IMR-90 (cell line): ENCODE results near the gene NAPA. TPM values are rescaled to one million over a fixed set of nuclear protein-coding genes. Genes with fewer than 3 reads are reported as not detected.

Experiments
- ATAC-seq: fragments of 200-7000 bp; cut with Tn5 transposase; 2 replicates; pipeline ENCODE4 v1.9.1; 2020; ENCODE audit warnings: low read depth, mild to moderate bottlenecking, moderate library complexity
- BruUV-seq: library from RNA; stranded (reverse); fragments of 400-500 nt; replicated peaks from 2 replicates; lab custom pipeline; 2021; lab: Mats Ljungman, UMichigan
- CTCF ChIA-PET: fragments of 300-600 bp; formaldehyde crosslinking; extraction: SDS; loops from one replicate; lab custom pipeline; 2021; ENCODE audit warnings: antibody characterized with exemption; lab: Yijun Ruan, JAX
- POLR2A ChIA-PET: fragments of 300-600 bp; sonication (Branson Sonifier 250); formaldehyde crosslinking; loops from one replicate; lab custom pipeline; 2022; ENCODE audit warnings: antibody characterized with exemption; ENCODE audit not compliant: unreplicated experiment; lab: Charles Lee
- DNase-seq: peaks from one replicate; pipeline ENCODE4 v3.0.0; 2013
- H2AFZ ChIP-seq: replicated peaks from 2 replicates; pipeline ENCODE3; 2013; ENCODE audit warnings: low read length, mild to moderate bottlenecking; ENCODE audit not compliant: poor library complexity
- H2AK5ac ChIP-seq: 2 replicates; pipeline ENCODE4 v1.6.1; 2013; ENCODE audit warnings: low read depth, low read length, inconsistent platforms
- H2AK9ac ChIP-seq: replicated peaks from 2 replicates; pipeline ENCODE3; 2013; ENCODE audit warnings: mild to moderate bottlenecking, low read depth, low read length, moderate library complexity; ENCODE audit not compliant: poor library complexity
- H2BK120ac ChIP-seq: 2 replicates; pipeline ENCODE4 v1.6.1; 2013; ENCODE audit warnings: low read depth, low read length, inconsistent platforms
- H2BK15ac ChIP-seq: 3 replicates; pipeline ENCODE4 v1.6.1; 2013; ENCODE audit warnings: low read depth, low read length, inconsistent platforms
- H2BK20ac ChIP-seq: 2 replicates; pipeline ENCODE4 v1.6.1; 2013; ENCODE audit warnings: low read depth, mild to moderate bottlenecking, inconsistent platforms, low read length, moderate library complexity
- H2BK5ac ChIP-seq: 2 replicates; pipeline ENCODE4 v1.6.1; 2013; ENCODE audit warnings: mild to moderate bottlenecking, low read depth, low read length, inconsistent platforms; ENCODE audit not compliant: poor library complexity, severe bottlenecking
- H3K14ac ChIP-seq: replicated peaks from 2 replicates; pipeline ENCODE4 v1.6.1; 2013; ENCODE audit warnings: low read depth, low read length, inconsistent platforms
- H3K18ac ChIP-seq: 2 replicates; pipeline ENCODE4 v1.6.1; 2013; ENCODE audit warnings: low read depth, low read length, control low read depth
- H3K23ac ChIP-seq: 2 replicates; pipeline ENCODE4 v1.6.1; 2013; ENCODE audit warnings: low read depth, low read length, inconsistent platforms
- H3K27ac ChIP-seq: 2 replicates; pipeline ENCODE4 v1.5.1; 2013; ENCODE audit warnings: mild to moderate bottlenecking, control low read depth, low read length; ENCODE audit not compliant: insufficient read depth
- H3K27me3 ChIP-seq: 2 replicates; pipeline ENCODE4 v1.6.1; 2013; ENCODE audit warnings: low read length; ENCODE audit not compliant: control insufficient read depth, insufficient read depth
- H3K36me3 ChIP-seq: 2 replicates; pipeline ENCODE4 v1.6.1; 2013; ENCODE audit warnings: low read length, mixed read lengths; ENCODE audit not compliant: control insufficient read depth, insufficient read depth
- H3K4ac ChIP-seq: 2 replicates; pipeline ENCODE4 v1.6.1; 2013; ENCODE audit warnings: low read depth, low read length, inconsistent platforms
- H3K4me1 ChIP-seq: 2 replicates; pipeline ENCODE4 v1.6.1; 2013; ENCODE audit warnings: low read length, mixed read lengths; ENCODE audit not compliant: control insufficient read depth, insufficient read depth
- H3K4me2 ChIP-seq: 2 replicates; pipeline ENCODE4 v1.6.1; 2013; ENCODE audit warnings: low read depth, mild to moderate bottlenecking, control low read depth, low read length, moderate library complexity
- H3K4me3 ChIP-seq: 2 replicates; pipeline ENCODE4 v1.5.1; 2013; ENCODE audit warnings: low read depth, mild to moderate bottlenecking, control low read depth, low read length, moderate library complexity; ENCODE audit not compliant: insufficient read depth
- H3K56ac ChIP-seq: 2 replicates; pipeline ENCODE4 v1.6.1; 2013; ENCODE audit warnings: low read length, inconsistent platforms; ENCODE audit not compliant: insufficient read depth; ENCODE audit errors: extremely low read depth
- H3K79me1 ChIP-seq, 2 experiments: 2 replicates each; pipeline ENCODE4 v1.6.1; 2013; ENCODE audit warnings: low read length in 2 of 2, inconsistent platforms in 1 of 2, low read depth in 1 of 2
- H3K9ac ChIP-seq: 2 replicates; pipeline ENCODE4 v1.6.1; 2013; ENCODE audit warnings: low read depth, low read length, control low read depth
- H3K9me1 ChIP-seq: 2 replicates; pipeline ENCODE4 v1.6.1; 2013; ENCODE audit warnings: low read length, inconsistent platforms; ENCODE audit not compliant: insufficient read depth
- H3K9me3 ChIP-seq: 2 replicates; pipeline ENCODE4 v1.6.1; 2013; ENCODE audit warnings: low read length; ENCODE audit not compliant: control insufficient read depth, insufficient read depth
- H4K20me1 ChIP-seq: 2 replicates; pipeline ENCODE4 v1.6.1; 2013; ENCODE audit warnings: low read length, inconsistent platforms; ENCODE audit not compliant: insufficient read depth
- H4K5ac ChIP-seq: 2 replicates; pipeline ENCODE4 v1.6.1; 2013; ENCODE audit warnings: mild to moderate bottlenecking, low read depth, low read length, control low read depth
- H4K8ac ChIP-seq, 2 experiments: 2 replicates each; pipeline ENCODE4 v1.6.1; 2013; ENCODE audit warnings: low read depth in 2 of 2, low read length in 2 of 2, control low read depth in 1 of 2, inconsistent platforms in 1 of 2
- H4K91ac ChIP-seq: 2 replicates; pipeline ENCODE4 v1.6.1; 2013; ENCODE audit warnings: low read depth, low read length, inconsistent platforms; ENCODE audit not compliant: insufficient read depth
- BHLHE40 ChIP-seq: fragments of 150-350 bp; IDR thresholded peaks from 2 replicates; pipeline ENCODE4 v1.6.1; 2016; ENCODE audit warnings: mild to moderate bottlenecking, low read depth, low read length
- CHD1 ChIP-seq: IDR thresholded peaks from 2 replicates; pipeline ENCODE4 v1.6.1; 2012; ENCODE audit warnings: low read depth, low read length, improper control_type of control experiment
- MAFK ChIP-seq: IDR thresholded peaks from 2 replicates; pipeline ENCODE4 v1.6.1; 2012; ENCODE audit warnings: low read depth, low read length, improper control_type of control experiment
- MAZ ChIP-seq: IDR thresholded peaks from 2 replicates; pipeline ENCODE4 v1.6.1; 2012; ENCODE audit warnings: low read depth, mild to moderate bottlenecking, low read length, improper control_type of control experiment, moderate library complexity, borderline replicate concordance
- NFE2L2 ChIP-seq: fragments of 150-350 bp; IDR thresholded peaks from 2 replicates; pipeline ENCODE4 v1.6.1; 2016; ENCODE audit warnings: low read depth, mild to moderate bottlenecking, low read length
- POLR2A ChIP-seq: IDR thresholded peaks from 2 replicates; pipeline ENCODE4 v1.6.1; 2012; ENCODE audit warnings: mild to moderate bottlenecking, low read depth, low read length
- RCOR1 ChIP-seq: IDR thresholded peaks from 2 replicates; pipeline ENCODE4 v1.6.1; 2012; ENCODE audit warnings: mild to moderate bottlenecking, low read length, improper control_type of control experiment; ENCODE audit not compliant: insufficient replicate concordance
- RFX5 ChIP-seq: IDR thresholded peaks from 2 replicates; pipeline ENCODE4 v1.8.0; 2012; ENCODE audit warnings: low read depth, mild to moderate bottlenecking, low read length, moderate library complexity
- SMC3 ChIP-seq: fragments of 150-350 bp; IDR thresholded peaks from 2 replicates; pipeline ENCODE4 v1.6.1; 2016; ENCODE audit warnings: low read depth, mild to moderate bottlenecking, antibody characterized with exemption, low read length, moderate library complexity
- USF2 ChIP-seq: fragments of 150-350 bp; IDR thresholded peaks from 2 replicates; pipeline ENCODE4 v1.6.1; 2017; ENCODE audit warnings: mild to moderate bottlenecking, antibody characterized with exemption, low read length, low read depth
- WGBS, 2 experiments: methylation state at CpG; one replicate each; pipeline versions ENCODE4 v1.1.5 to v1.1.7; 2013; ENCODE audit warnings: missing lambda C conversion rate in 2 of 2; ENCODE audit not compliant: insufficient read length in 1 of 2; ENCODE audit errors: extremely low coverage in 2 of 2; 5-methylcytosine and 5-hydroxymethylcytosine counted together
- dilution Hi-C: fragments of 300-500 bp; cut with HindIII; formaldehyde crosslinking; loops from one replicate; pipeline ENCODE4 v1.14.3; 2018; ENCODE audit warnings: low sequenced_read_pairs; ENCODE audit not compliant: unreplicated experiment
- in situ Hi-C: fragments of 300-500 bp; cut with MboI; formaldehyde crosslinking; loops from 3 replicates; pipeline ENCODE4 v1.14.3; 2019; ENCODE audit warnings: low sequenced_read_pairs, inconsistent platforms, mixed read lengths
- intact Hi-C: fragments of 100-400 bp; cut with micrococcal nuclease; formaldehyde crosslinking; loops from 2 replicates; pipeline ENCODE4 v1.10.0; 2022
- polyA plus RNA-seq, 3 experiments: library from polyadenylated mRNA; depleted of rRNA; stranded (reverse); fragments of >200 nt; gene quantifications; 2 replicates each; pipeline ENCODE4 v1.2.3, GENCODE V29; 2012; ENCODE audit warnings: low replicate concordance in 1 of 3
- total RNA-seq: library from RNA; depleted of rRNA; stranded (reverse); fragments of >200 nt; gene quantifications from 2 replicates; pipeline ENCODE4 v1.2.3, GENCODE V29; 2012
- TF ChIP-seq, protein P1 (sequence below): conservative IDR thresholded peaks from 2 replicates; pipeline ENCODE4 v1.5.1; 2012; ENCODE audit warnings: mild to moderate bottlenecking, low read depth, low read length, improper control_type of control experiment
- TF ChIP-seq, protein P2 (sequence below): fragments of 150-350 bp; IDR thresholded peaks from 2 replicates; pipeline ENCODE4 v1.6.1; 2016; ENCODE audit warnings: low read depth, mild to moderate bottlenecking, low read length, moderate library complexity, borderline replicate concordance

Gene NAPA
- total and polyA plus RNA-seq, 2 of the 4 experiments (the other 2 are of a cell fraction), result 76.4 to 126 TPM

DNA sequence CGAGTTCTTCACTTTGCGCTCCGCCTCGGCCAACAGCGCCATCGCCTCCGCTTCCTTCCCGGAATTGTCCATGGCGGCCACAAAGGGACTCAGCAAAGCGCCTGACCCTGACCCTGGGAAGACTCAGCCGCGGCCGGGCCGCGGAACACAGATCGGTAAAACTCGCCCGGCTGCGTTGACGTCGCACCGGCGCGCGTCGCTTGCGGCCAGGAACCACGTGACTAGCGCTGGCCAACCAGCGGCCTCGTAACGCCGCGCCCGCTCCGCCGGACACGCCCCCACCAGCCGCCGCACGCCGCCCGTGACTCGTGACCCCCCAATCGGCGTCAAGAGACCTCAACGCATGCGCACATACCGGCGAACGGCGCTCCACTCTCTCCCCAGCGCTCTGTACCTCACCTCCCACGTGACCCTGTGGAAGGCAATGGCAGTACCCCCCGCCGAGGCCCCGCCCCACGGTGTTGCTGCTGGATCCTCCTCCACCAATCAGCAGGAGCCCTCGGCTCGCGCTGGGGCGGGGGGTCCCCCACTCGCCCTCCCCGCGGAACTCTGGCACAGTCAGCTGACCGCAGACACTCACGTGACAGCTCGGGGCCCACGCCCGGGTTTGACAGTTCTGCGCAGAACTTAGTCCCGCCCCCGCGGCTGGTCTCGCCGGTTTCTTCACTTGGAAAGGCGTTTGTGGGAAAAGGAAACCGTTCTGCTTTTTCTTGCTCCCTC, at the start of gene NAPA (continued):
- TF ChIP-seq RFX5 (no peak), BHLHE40 (peak; percentile 92), USF2 (peak; percentile 97), MAZ (peak; percentile 97; the same call in 1 of the 2 replicates)

- TF ChIP-seq NFE2L2 (no peak), CHD1 (no peak), MAZ (no peak), MAFK (no peak), RCOR1 (no peak), POLR2A (no peak), SMC3 (no peak)
- TF ChIP-seq, protein P1, sequence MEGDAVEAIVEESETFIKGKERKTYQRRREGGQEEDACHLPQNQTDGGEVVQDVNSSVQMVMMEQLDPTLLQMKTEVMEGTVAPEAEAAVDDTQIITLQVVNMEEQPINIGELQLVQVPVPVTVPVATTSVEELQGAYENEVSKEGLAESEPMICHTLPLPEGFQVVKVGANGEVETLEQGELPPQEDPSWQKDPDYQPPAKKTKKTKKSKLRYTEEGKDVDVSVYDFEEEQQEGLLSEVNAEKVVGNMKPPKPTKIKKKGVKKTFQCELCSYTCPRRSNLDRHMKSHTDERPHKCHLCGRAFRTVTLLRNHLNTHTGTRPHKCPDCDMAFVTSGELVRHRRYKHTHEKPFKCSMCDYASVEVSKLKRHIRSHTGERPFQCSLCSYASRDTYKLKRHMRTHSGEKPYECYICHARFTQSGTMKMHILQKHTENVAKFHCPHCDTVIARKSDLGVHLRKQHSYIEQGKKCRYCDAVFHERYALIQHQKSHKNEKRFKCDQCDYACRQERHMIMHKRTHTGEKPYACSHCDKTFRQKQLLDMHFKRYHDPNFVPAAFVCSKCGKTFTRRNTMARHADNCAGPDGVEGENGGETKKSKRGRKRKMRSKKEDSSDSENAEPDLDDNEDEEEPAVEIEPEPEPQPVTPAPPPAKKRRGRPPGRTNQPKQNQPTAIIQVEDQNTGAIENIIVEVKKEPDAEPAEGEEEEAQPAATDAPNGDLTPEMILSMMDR, result no peak
- TF ChIP-seq, protein P2, sequence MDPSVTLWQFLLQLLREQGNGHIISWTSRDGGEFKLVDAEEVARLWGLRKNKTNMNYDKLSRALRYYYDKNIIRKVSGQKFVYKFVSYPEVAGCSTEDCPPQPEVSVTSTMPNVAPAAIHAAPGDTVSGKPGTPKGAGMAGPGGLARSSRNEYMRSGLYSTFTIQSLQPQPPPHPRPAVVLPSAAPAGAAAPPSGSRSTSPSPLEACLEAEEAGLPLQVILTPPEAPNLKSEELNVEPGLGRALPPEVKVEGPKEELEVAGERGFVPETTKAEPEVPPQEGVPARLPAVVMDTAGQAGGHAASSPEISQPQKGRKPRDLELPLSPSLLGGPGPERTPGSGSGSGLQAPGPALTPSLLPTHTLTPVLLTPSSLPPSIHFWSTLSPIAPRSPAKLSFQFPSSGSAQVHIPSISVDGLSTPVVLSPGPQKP, result no peak
These were observed 49.2 kb upstream of the NAPA start for GRCh38 chr19:47564081-47564480.

More at GRCh38 chr19:47564081-47564480, 49.2 kb upstream of the NAPA start:
- intact Hi-C loops (loop anchor here (5.0 kb wide), 1 partner anchor 42 kb away; no protein-coding TSS in a partner anchor), in situ Hi-C loops (no loop called here), dilution Hi-C loops (no loop called here)
- CTCF ChIA-PET, result no interaction called here
- Histone ChIP-seq H2BK5ac (no peak overlapping the region), H2BK20ac (no peak overlapping the region), H3K4me1 (no peaks in the 10 kb centered on the region), H3K56ac (no peak overlapping the region), H2AK9ac (no peak overlapping the region), H3K14ac (no peak overlapping the region), H2AK5ac (no peak overlapping the region), H4K8ac (no peak overlapping the region), H4K91ac (no peak overlapping the region), H2BK15ac (no peak overlapping the region), H2AFZ (no peak overlapping the region), H3K18ac (no peak overlapping the region), H3K9me1 (no peaks in the 10 kb centered on the region), H3K23ac (no peak overlapping the region), H3K9ac (no peak overlapping the region), H3K4ac (no peak overlapping the region), H4K5ac (no peak overlapping the region), H2BK120ac (no peak overlapping the region), H3K79me1 (no peaks in the 10 kb centered on the region), H4K20me1 (no peaks in the 10 kb centered on the region), H3K27me3 (peaks cover 13% of the 10 kb centered on the region), H3K27ac (no peak overlapping the region), H3K4me3 (no peak overlapping the region), H3K9me3 (no peaks in the 10 kb centered on the region), H3K4me2 (no peak overlapping the region), H3K36me3 (no peaks in the 10 kb centered on the region)
- ATAC-seq, result no peak
- POLR2A ChIA-PET, result no interaction called here
- BruUV-seq, result no TSS peak
- DNase-seq, result no peak
- 92% methylated on average over 1 of the region's 3 CpGs; no CpG with 5 or more reads in 1 of the 2 experiments for WGBS, 2 experiments
